GM21423 (cell line): ENCODE data around the gene STAB2.
A peak's percentile ranks its signal among the peaks of the same experiment; 100 is the strongest.

Experiments
- ATAC-seq: cut with Tn5 transposase; IDR thresholded peaks from one replicate; pipeline ENCODE4 v1.9.1; 2021; ENCODE audit warnings: mild to moderate bottlenecking, moderate library complexity; ENCODE audit not compliant: unreplicated experiment

Gene STAB2

DNA sequence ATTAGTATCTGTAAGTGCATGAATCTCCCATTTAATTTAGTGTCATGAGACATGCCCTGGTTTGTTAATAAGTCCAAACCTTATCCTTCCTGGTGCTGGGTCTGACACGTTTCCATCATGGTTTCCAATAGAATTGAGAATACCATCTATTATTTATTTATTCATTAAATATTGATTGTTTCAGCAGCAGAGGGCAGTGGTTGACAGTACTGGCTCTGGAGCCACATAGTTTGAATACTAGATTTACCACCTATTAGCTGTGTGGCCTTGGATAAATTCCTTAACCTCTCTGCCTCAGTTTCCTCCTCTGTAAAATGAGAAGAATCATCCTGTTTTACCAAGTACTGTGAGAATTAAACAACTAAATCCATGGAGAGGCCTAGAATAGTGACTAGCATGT lies 941 bp upstream of the STAB2 start:
- no peak for ATAC-seq

DNA sequence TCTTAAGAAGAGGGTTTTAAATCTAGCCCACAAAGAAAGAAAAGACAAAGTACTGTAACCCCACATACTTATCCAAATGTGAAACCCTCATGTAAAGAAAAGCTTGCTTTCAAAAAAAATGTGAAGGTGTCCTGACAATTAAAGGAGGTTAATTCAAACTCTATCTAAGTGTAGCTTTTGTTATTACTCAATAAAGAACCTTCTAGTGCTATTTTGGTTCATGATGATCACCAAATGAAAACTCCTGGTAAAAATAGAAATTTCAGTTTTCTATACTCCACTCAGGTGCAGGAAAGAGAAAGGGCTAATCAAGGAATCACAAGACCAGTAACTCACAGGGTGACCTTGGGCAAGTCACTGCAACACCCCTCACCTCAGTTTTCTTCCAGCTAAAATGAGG lies 1.6 kb downstream of the STAB2 start:
- no peak for ATAC-seq

DNA sequence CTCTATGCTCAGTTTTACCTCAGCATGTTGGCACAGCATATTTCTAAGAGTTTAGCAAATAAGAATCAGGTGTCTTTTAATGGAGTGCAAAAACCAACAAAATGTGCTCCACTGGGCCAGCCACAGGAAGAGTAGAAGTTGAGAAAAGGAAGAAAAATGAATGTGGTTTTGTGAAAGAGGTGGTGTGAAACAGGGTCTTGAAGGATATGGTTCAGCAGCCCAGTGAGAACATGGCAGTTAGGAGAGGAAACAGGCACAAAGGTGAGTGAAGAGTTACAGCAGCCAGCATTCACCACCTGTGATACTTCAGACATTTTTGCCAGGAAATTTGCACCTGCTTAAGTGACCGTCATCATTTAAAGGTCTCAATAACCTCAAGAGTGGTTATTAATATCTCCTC lies 2.4 kb downstream of the STAB2 start:
- no peak for ATAC-seq

DNA sequence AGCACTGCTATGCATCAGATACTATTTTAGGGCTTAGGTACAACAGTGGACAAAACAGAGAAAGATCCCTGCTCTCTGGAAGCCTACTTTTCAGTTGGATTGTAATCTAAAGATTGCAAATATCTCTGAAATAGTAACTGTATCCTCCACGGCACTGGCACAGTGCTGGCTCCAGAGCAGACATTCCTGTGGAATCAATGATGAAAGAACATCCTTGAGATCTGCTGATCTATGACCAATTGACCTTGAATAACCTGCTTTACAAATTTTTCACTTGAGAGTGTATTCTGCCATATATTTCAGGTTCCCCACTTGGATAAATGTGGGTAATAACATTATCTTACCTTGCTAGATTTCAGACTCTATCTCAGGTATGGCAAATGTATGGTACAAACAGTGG lies 3.2 kb downstream of the STAB2 start:
- ATAC-seq, result no peak

DNA sequence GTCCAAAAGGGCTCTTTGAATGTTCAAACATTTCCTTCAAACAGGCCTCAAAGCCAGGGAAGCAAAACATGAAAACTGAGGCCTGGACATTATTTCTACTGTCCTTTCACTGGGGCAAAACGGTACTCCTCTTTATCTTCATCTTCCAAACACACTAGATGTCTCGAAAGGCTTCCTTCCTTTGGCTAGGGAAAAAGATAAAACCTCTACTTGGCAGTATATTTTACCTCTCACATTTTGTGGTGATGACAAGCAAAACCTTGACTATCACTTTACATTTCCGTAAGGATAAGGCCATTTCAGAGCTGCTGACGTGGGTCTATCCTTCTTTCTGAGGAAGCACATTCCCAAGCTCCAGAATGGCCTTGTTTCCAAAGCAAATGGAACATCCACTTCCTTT lies 9.9 kb downstream of the STAB2 start:
- ATAC-seq, result no peak

DNA sequence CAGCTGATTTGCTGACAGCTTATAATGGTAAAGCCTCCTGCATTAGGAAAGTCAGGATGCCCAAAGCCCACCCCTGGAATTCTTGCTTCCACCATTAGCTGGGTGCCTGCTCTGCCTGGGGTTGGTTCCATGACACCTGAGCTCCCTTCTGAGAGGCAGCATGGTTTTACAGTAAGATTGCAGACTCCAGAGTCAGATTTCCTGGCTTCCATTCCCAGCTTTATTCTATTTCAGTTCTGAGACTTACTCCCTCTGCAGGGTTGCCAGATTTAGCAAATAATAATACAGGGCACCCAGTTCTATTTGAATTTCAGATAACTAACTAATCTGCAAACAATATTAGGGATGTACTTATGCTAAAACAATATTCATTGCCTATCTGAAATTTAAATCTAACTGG lies 12.2 kb downstream of the STAB2 start:
- no peak for ATAC-seq

DNA sequence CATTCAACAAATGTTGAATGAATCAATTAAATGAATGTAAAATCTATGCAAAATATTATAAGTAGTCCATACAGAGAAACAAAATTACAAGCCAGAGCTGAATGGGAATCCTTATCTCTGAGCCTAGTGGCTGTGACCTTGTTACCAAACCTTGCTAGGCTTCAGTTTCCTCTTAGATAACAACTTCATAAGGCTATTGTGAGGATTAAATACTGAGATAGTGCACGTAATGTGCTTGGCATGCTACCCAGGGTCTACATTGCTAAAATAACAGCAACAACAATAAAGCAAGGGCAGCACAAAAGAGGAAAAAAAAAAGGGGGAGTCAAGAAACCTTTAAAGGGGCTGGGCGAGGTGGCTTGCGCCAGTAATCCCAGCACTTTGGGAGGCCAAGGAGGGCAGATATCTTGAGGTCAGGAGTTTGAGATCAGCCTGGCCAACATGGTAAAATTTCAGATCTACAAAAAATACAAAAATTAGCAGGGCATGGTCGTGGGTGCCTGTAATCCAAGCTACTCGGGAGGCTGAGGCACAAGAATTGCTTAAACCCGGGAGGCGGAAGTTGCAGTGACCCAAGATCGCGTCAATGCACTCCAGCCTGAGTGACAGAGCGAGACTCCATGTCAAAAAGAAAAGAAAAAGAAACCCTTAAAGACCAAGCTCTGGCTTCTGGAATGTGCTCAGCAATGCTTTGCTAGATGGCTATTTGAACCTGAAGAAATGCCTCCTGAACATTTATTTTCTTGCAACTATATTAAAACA lies 14.1 kb downstream of the STAB2 start:
- ATAC-seq, result no peak

DNA sequence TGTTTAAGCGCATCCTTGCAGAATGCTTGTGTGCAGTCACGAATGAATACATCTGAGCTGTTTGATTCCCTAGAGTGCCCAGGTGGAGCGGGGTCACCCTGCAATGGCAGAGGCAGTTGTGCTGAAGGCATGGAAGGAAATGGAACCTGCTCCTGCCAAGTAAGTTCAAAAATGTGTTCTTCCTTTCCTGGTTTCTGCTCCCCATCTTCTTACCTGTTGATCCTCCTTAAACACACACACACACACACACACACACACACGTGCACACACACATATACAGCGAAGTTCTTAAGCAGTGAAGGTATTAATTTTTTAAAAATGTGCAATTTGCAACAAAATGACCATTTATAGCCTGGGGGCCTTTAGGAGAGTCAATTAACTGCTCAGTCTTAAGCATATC lies 33.3 kb downstream of the STAB2 start:
- no peak for ATAC-seq

DNA sequence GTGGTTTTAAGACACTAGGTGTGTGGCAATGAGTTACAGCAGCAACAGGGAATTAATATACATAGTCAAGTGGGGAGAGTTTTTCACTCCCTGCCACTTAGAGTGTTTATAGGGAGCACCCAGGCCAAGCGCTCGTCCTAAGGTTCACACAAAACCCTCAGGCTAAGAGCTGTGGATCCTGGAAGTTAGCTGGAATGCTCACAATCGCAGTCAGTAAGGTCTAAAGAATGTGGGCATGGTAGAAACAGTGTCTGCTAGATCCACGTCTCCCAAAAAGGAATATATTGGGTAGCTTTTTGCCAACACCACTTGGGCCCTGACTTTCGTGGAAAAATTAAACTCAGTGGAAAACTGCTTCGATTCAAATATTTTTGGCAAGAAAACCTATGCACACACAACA lies 36.6 kb downstream of the STAB2 start:
- no peak for ATAC-seq

DNA sequence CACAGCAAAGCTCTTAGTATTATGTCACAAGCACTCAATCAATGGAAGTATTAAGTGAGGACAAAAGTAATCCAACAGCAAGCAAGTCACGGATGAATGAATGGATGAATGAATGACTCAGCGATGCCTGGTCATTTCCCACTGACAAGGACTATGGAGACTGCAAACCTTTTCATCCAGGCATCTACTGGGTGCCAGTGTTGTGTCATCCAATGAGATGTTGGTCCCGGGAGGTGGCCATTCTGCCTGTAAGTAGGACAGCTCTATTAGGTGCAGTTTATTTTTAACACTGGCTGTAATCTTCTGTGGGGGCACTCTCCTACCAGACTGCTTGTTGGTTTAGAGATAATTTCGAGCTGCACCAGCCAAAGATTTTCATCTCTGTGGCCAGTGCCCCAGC lies 39.4 kb downstream of the STAB2 start:
- no peak for ATAC-seq

DNA sequence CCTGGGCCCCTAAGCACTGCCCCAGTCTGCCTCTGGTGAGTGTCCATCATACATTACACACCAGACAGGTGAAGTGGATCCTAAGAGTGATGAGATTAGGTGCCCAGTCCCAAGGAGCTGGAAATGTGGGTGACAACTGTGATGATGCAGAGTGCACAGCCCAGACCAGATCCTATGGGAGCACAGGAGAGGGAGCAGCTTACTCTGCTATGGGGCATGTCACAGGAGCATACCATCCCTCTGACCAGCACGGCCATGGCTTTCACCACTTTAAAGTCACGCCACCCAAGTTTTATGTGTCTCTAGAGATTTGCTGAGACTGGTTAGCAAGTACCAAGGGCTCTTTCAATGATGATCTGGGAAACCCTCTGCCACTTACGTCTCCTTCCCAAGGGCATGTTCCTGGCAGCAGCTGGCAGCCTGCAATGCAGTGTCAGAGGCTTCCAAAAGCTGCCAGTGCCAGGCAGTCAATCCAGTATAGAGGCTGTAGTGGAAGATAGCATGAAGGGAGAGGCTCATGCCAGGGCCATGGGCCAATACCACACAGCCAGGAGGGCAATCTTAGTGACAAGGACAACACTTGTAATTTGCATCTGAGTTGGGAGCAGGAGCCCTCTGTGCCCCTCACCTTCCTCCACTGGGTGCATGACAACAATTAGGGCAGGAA lies 40.2 kb downstream of the STAB2 start:
- ATAC-seq, result no peak

DNA sequence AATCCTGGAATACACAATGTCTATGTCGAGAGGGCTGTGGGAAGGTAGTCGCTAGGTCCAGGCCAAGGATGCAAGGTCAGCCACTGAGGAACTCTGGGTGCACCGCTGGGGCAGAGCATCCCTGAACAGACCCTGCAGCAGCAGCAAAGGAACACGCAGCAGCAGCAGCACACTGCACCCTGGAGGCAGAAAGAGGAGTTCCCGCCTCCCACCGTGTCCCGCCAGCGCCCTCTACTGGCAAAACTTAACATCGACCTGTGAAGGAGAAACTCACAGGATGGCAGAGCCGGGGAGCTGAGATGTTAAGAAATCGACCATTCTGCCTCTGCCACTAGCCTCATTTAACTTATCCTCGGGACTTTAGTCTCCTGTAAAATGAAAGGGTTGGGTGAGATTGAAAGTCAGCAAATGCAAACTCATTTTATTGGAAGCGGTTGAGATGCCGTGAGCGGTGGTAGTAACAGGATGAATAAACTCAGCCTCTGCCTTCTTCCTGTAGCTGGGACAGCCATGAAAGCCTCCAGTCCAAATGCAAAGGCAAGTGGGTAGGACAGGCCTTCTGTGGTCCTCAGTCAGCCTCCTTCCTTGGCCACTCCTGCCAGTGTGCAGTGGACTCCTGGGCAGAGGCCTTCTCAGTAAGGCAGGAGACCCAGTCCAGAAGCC lies 45.6 kb downstream of the STAB2 start:
- ATAC-seq, result peak; percentile 78

DNA sequence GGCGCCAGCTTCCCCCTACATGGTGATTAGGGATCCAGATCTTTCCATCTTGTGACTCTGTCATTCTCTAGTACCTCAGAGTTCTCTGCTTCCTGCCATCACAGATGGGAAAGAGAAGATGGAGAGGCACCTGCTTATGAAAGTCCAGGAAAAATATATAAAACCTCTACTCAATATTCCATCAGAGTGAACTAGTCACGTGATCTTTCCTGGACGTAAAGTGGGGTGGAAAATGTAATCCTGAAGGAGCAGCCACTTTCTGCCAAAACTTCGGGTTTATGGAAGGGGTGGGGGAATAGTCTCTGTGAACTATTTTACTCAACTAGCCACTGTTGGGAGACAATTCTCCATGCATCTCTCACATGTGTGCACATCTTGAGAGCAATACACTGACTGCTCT lies 47.7 kb downstream of the STAB2 start:
- no peak for ATAC-seq

DNA sequence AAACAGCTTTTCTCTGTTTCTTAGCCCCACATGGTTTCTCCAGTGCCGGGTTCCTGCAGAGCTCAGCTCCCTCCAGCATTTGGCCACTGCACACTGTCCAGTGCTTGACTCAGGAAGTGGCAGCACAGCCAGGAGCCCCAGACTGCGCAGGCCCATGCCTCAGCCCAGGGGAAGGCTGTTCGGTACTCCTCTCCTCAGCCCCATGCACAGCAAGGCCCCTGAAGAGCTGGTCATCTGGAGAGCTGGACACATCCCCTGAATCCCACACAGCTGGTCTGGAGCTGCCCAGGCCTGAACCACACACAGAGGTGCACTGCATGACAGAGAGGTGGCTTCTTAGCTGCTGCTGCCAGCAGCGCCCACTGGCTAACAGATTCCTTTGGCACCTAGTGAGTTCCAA lies 48.3 kb downstream of the STAB2 start:
- no peak for ATAC-seq

DNA sequence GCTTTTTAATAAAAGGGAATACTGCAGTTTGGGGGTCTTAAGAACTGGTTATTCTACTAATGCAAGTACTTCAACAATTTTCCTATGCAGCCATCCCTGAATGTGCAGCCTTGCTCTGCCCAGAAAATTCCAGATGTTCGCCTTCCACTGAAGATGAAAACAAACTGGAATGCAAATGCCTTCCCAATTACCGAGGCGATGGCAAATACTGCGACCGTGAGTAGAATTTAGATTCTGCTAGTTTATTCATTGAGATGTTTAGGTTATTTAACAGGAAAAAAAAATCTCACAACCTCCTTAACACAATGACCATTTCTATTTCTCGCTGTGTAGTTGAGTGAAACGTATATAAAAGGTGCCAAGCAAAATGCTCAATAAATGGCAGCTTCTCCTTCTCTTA lies 49.9 kb downstream of the STAB2 start:
- no peak for ATAC-seq

DNA sequence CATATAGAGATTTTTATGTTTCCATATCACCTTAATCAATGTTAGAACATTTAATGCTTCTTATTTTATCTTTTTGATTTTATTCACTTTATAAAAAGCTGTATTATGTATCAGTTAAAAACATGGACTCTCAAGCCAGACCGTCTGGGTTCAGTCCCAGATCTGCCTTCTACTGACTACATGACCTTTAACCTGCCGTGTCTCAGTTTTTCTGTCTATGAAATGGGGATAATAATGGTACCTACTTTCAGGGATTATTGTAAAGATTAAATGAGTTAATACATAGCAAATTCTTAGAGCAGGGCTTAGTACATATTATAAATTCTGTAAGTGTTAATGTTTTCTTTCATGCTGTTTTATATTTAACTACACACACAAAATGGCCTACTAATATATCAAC lies 50.4 kb downstream of the STAB2 start:
- no peak for ATAC-seq

DNA sequence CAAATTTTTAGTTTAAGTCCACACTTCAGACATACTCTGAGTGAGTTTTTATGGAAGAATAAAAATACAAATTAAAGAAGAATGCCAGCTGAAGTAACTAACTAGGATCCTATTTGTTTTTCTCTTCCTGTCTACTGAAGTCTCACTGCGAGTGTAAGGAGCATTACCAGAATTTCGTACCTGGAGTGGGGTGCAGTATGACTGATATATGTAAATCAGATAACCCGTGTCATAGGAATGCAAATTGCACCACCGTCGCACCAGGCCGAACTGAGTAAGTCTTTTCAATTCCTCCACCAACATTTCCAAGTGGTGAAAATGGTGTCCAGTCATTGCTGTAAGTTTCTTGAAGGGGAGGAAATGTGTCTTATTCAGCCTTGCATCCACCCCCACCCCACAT lies 52.9 kb downstream of the STAB2 start:
- no peak for ATAC-seq

DNA sequence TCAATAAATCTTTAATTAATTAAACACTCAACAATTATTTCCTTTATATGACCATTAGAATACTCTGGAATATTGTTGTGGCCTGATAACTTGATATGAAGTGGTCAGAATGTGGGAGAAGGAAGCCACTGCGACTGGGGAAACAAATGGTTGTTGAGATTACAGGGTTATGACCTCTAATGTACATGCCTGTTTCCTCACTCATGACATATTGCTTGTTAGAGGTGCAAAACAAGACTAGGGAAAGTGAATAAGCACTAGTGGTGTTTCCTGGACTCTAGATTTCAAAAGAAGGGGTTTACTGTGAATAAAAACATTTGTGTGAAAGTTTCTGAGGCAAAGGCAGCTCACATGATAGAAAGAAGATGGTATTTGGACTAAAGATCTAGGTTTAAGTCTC lies 53.3 kb downstream of the STAB2 start:
- ATAC-seq, result peak; percentile 55

DNA sequence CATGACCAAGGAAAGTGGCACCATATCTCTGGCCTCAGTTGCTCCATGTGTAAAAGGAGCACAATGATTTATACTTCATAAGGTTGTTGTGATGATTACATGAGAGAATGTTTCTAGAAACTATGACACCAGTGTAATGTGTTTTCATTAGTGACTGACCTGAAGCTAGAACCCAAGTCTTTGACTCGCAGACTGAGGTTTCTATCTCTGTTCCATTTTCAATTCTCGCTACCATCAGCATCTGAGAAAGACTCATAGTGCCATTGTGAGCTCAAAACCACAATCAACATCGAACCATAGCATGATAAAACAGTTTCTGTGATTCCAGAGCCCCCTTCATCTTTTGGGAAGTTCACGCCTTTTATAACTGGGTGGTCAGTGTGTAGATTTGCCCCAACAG lies 53.8 kb downstream of the STAB2 start:
- ATAC-seq, result peak; percentile 55

DNA sequence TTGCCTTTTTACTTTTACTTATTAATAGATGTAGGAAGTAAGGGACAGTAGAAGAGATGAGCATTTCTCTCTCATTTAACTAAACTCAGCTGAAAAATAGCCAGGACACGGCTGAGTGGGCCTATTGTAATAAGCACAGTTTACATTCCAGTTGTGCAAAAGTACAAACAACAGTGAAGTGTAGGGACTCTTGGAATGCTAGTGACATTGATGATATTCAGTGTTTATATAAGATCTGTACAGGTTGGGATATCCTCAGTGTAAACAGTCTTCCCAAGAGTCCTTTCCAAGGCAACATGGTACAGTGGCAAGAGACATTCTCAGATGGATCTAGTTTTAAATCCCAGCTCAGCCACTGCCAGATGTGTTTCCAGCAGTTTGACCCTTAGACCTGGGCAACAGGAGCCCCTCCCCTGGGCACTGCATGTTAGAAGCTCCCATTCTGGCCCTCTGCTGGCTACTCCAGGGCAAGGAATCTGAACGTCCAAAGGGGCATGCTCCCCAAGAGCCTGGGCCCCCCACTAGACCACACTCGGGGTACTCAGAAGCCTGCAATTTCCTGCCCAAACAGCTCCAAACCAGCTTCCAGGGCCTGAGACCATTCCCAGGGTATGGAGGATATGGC lies 55.3 kb downstream of the STAB2 start:
- ATAC-seq, result no peak

DNA sequence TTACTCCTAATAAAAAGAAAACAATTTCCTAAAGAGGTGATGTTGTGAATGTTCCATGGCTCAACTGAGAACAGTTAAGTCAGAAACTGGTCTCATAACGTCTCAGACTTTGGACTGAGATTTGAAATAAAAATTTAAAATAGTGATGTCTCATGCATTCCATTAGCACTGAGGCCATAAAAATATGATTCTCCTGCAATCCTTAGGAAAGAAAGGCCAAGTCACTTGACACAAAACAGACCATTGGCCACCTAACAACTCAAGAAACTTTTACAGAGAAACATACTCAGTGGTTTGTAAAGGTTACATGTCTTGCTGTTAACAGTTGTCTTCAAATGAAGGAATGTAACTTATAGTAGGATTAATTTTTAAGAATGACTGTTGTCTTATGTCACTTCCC lies 58.1 kb downstream of the STAB2 start:
- no peak for ATAC-seq

DNA sequence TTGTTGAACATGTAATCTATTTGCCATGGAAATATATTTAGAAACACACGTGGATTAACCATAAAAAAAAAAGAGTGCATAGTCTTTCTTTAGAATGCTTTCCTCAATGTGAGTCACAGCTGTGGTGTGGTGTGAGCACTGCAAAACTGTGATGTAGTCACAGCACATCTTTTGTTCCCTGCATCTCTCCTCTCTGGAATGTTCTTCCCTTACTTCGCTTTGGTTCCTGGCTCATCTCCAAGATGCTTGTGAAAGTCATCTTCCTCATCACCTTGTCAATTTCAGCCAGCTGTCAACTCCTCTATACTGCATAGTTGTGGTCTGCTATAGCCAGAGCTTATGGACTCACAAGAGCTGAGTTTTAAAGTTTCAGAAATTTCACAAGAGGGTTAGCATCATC lies 60.2 kb downstream of the STAB2 start:
- ATAC-seq, result no peak
